Suprapubic skin (tissue), 4 donors: ENCODE results near the gene FGF12. TPM values are rescaled to one million over a fixed set of nuclear protein-coding genes. Genes with fewer than 3 reads are reported as not detected.

Experiments
- DNase-seq, 2 donors: peaks; one replicate each; pipeline ENCODE4 v3.0.0-alpha.2; 2019; ENCODE audit warnings: low spot score in 2 of 2
- H3K27ac ChIP-seq: fragments of 200-600 bp; sonication (generic); one replicate; pipeline ENCODE4 v1.5.1; 2019
- H3K27me3 ChIP-seq: fragments of 200-600 bp; sonication (generic); one replicate; pipeline ENCODE4 v1.5.1; 2019
- H3K36me3 ChIP-seq: fragments of 200-600 bp; sonication (generic); one replicate; pipeline ENCODE4 v1.5.1; 2019
- H3K4me1 ChIP-seq: fragments of 200-600 bp; sonication (generic); one replicate; pipeline ENCODE4 v1.5.1; 2019
- H3K4me3 ChIP-seq: fragments of 200-600 bp; sonication (generic); one replicate; pipeline ENCODE4 v1.5.1; 2019; ENCODE audit warnings: mild to moderate bottlenecking
- H3K9me3 ChIP-seq: fragments of 200-600 bp; sonication (generic); one replicate; pipeline ENCODE4 v1.5.1; 2019
- CTCF ChIP-seq, 2 donors: fragments of 200-600 bp in 1 of 2; fragments of 450-650 bp in 1 of 2; sonication (generic) in 1 of 2; IDR thresholded peaks; one replicate each; pipeline ENCODE4 v1.5.1; 2016 to 2019; ENCODE audit warnings: antibody characterized with exemption in 2 of 2, mild to moderate bottlenecking in 1 of 2, moderate library complexity in 1 of 2
- EP300 ChIP-seq: sonication (generic); formaldehyde crosslinking; IDR thresholded peaks from one replicate; pipeline ENCODE4 v1.6.1; 2017; ENCODE audit warnings: antibody characterized with exemption
- POLR2A ChIP-seq, 2 donors: fragments of 450-650 bp; IDR thresholded peaks; one replicate each; pipeline ENCODE4 v1.6.1; 2017; ENCODE audit warnings: antibody characterized with exemption in 2 of 2, mild to moderate bottlenecking in 2 of 2, moderate library complexity in 2 of 2
- POLR2AphosphoS5 ChIP-seq, 3 donors: sonication (generic); formaldehyde crosslinking; IDR thresholded peaks; one replicate each; pipeline ENCODE4 v1.6.1; 2017; ENCODE audit warnings: antibody characterized with exemption in 3 of 3
- WGBS: methylation state at CpG from one replicate; pipeline ENCODE4 v1.1.5; 2018; 5-methylcytosine and 5-hydroxymethylcytosine counted together
- total RNA-seq, 4 donors: library from RNA; depleted of rRNA; stranded (reverse); fragments of >200 nt; gene quantifications; one replicate each; pipeline ENCODE4 v1.1.0, GENCODE V29; 2016

The FGF12 gene
- total RNA-seq, 4 donors from 2014 or later = 1.5 to 3.6 (median 1.6) TPM

GRCh38 chr3:192505731-192506130 is 221.6 kb downstream of the FGF12 start:
- H3K27ac ChIP-seq = no peak overlapping the region
- TF ChIP-seq POLR2AphosphoS5 (IDR thresholded peaks at IDR 0.05) = no peak
- no peak for TF ChIP-seq CTCF (IDR thresholded peaks at IDR 0.05)
- TF ChIP-seq POLR2A (IDR thresholded peaks at IDR 0.05) = no peak
- no peak for TF ChIP-seq EP300
- no peak for DNase-seq
- no peaks in the 10 kb centered on the region for H3K4me1 ChIP-seq
- no peaks in the 10 kb centered on the region for H3K27me3 ChIP-seq
- 68% methylated on average over 6 of the region's 6 CpGs for WGBS
- H3K9me3 ChIP-seq = no peaks in the 10 kb centered on the region
- no peak overlapping the region for H3K4me3 ChIP-seq
- H3K36me3 ChIP-seq = no peaks in the 10 kb centered on the region

- Histone ChIP-seq H3K9me3 (no peaks in the 10 kb centered on the region), H3K27me3 (no peaks in the 10 kb centered on the region), H3K36me3 (no peaks in the 10 kb centered on the region), H3K4me3 (no peak overlapping the region), H3K4me1 (no peaks in the 10 kb centered on the region), H3K27ac (no peak overlapping the region)
- no peak for TF ChIP-seq POLR2AphosphoS5 (IDR thresholded peaks at IDR 0.05)
- no peak for TF ChIP-seq EP300
- no peak for TF ChIP-seq POLR2A (IDR thresholded peaks at IDR 0.05)
- 71% methylated on average over 3 of the region's 3 CpGs for WGBS
- DNase-seq = no peak
Measured at GRCh38 chr3:192501401-192501800, 225.9 kb downstream of the FGF12 start.

GRCh38 chr3:192496905-192497587 is 230.3 kb downstream of the FGF12 start:
- DNase-seq = no peak
- Histone ChIP-seq H3K27ac (no peak overlapping the region), H3K27me3 (no peaks in the 10 kb centered on the region), H3K36me3 (no peaks in the 10 kb centered on the region), H3K4me3 (no peak overlapping the region), H3K9me3 (no peaks in the 10 kb centered on the region), H3K4me1 (no peaks in the 10 kb centered on the region)
- no peak for TF ChIP-seq EP300
- TF ChIP-seq CTCF (IDR thresholded peaks at IDR 0.05) = no peak
- no peak for TF ChIP-seq POLR2A (IDR thresholded peaks at IDR 0.05)
- no peak for TF ChIP-seq POLR2AphosphoS5 (IDR thresholded peaks at IDR 0.05)
- WGBS = 65% methylated on average over 7 of the region's 7 CpGs

GRCh38 chr3:192494174-192494573 is 233.2 kb downstream of the FGF12 start:
- no peak for DNase-seq
- Histone ChIP-seq H3K4me3 (no peak overlapping the region), H3K36me3 (no peaks in the 10 kb centered on the region), H3K4me1 (no peaks in the 10 kb centered on the region), H3K27ac (no peak overlapping the region), H3K27me3 (no peaks in the 10 kb centered on the region), H3K9me3 (no peaks in the 10 kb centered on the region)
- no peak for TF ChIP-seq POLR2A (IDR thresholded peaks at IDR 0.05)
- TF ChIP-seq CTCF (IDR thresholded peaks at IDR 0.05) = no peak
- TF ChIP-seq POLR2AphosphoS5 (IDR thresholded peaks at IDR 0.05) = no peak
- TF ChIP-seq EP300 = no peak
- WGBS = 78% methylated on average over 1 of the region's 1 CpG

- 80% methylated on average over 4 of the region's 4 CpGs for WGBS
- no peak overlapping the region for H3K4me3 ChIP-seq
- no peaks in the 10 kb centered on the region for H3K4me1 ChIP-seq
- no peaks in the 10 kb centered on the region for H3K27me3 ChIP-seq
- DNase-seq = no peak
- H3K9me3 ChIP-seq = no peaks in the 10 kb centered on the region
- H3K36me3 ChIP-seq = no peaks in the 10 kb centered on the region
- H3K27ac ChIP-seq = no peak overlapping the region
- TF ChIP-seq EP300 (no peak), POLR2A (IDR thresholded peaks at IDR 0.05) (no peak), CTCF (IDR thresholded peaks at IDR 0.05) (no peak), POLR2AphosphoS5 (IDR thresholded peaks at IDR 0.05) (no peak)
Measured at GRCh38 chr3:192490720-192491119, 236.6 kb downstream of the FGF12 start.
